GM06990 (cell line): Measurements from ENCODE around the gene TMC1.
"Not testable (repeated sequence)": the region's sequence is repeated elsewhere in the genome, so short reads cannot be mapped to it uniquely, and the experiment has no call there.

Experiments
- DNase-seq: peaks from one replicate; pipeline ENCODE4 v3.0.0-alpha.2; 2011; ENCODE audit not compliant: insufficient read length; ENCODE audit errors: extremely low read depth
- H3K27me3 ChIP-seq: replicated peaks from 2 replicates; pipeline ENCODE4 v1.6.0; 2011; ENCODE audit warnings: low read length; ENCODE audit not compliant: control insufficient read depth, insufficient read depth
- H3K36me3 ChIP-seq: 2 replicates; pipeline ENCODE4 v1.5.1; 2011; ENCODE audit warnings: low read length; ENCODE audit not compliant: control insufficient read depth, insufficient read depth
- H3K4me3 ChIP-seq: replicated peaks from 2 replicates; pipeline ENCODE4 v1.5.1; 2011; ENCODE audit warnings: low read depth, mild to moderate bottlenecking, control low read depth, low read length
- TF ChIP-seq, protein P1 (sequence below): IDR thresholded peaks from 2 replicates; pipeline ENCODE4 v1.5.1; 2011; ENCODE audit warnings: low read length, control low read depth, mild to moderate bottlenecking, inconsistent platforms; ENCODE audit not compliant: insufficient read depth, poor library complexity, severe bottlenecking

Gene TMC1

DNA sequence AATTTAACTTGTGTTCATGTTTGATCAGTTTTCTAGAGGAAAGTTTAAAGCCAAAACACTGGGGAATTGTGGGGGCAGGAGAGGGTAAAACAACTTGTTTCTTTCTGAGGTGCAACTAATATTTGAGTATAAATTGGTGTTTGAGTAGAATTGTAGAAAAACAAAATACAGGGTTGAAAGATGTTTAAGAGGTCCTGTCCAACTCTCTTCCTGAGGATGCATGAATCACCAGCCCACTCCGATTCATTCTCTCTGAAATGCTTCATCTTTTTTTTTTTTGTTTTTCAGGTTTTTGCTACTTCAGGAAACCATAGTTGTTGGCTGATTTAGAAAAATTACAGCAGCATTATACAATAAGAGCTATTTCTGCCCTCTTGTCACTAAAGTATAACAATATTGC lies 42.4 kb upstream of the TMC1 start:
- TF ChIP-seq, protein P1, sequence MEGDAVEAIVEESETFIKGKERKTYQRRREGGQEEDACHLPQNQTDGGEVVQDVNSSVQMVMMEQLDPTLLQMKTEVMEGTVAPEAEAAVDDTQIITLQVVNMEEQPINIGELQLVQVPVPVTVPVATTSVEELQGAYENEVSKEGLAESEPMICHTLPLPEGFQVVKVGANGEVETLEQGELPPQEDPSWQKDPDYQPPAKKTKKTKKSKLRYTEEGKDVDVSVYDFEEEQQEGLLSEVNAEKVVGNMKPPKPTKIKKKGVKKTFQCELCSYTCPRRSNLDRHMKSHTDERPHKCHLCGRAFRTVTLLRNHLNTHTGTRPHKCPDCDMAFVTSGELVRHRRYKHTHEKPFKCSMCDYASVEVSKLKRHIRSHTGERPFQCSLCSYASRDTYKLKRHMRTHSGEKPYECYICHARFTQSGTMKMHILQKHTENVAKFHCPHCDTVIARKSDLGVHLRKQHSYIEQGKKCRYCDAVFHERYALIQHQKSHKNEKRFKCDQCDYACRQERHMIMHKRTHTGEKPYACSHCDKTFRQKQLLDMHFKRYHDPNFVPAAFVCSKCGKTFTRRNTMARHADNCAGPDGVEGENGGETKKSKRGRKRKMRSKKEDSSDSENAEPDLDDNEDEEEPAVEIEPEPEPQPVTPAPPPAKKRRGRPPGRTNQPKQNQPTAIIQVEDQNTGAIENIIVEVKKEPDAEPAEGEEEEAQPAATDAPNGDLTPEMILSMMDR, result no peak
- DNase-seq, result no peak
- Histone ChIP-seq H3K36me3 (no peaks in the 10 kb centered on the region), H3K27me3 (no peaks in the 10 kb centered on the region), H3K4me3 (no peak overlapping the region)

DNA sequence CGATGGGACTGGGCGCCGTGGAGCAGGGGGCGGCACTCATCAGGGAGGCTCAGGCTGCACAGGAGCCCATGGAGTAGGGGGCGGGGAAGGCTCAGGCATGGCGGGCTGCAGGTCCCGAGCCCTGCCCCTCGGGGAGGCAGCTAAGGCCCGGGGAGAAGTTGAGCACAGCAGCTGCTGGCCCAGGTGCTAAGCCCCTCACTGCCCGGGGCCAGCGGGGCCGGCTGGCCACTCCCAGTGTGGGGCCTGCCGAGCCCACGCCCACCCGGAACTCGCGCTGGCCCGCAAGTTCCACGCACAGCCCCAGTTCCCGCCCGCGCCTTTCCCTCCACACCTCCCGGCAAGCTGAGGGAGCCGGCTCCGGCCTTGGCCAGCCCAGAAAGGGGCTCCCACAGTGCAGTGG lies 41.1 kb upstream of the TMC1 start:
- not testable (repeated sequence) for H3K4me3 ChIP-seq, H3K36me3 ChIP-seq, H3K27me3 ChIP-seq, DNase-seq

DNA sequence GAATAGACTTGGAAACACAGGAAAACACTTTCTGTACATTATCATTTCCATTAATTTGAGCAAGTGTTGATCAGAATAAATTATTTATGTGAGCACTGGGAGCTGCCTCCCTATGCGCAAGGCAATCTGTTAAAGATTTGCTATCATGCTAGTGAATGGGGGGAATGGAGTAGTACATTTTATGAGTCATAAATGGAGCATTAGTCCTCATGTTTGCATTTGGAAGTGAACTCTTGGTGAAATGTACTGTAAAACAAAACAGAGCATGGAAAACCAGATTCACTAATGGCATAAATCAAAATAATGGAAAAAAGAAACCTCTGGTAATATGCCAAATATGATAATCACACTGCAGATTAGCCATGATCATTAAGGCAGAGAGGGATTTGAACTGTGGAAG lies 40.5 kb upstream of the TMC1 start:
- Histone ChIP-seq H3K27me3 (no peaks in the 10 kb centered on the region), H3K36me3 (no peaks in the 10 kb centered on the region), H3K4me3 (no peak overlapping the region)
- TF ChIP-seq, protein P1, result no peak
- no peak for DNase-seq

DNA sequence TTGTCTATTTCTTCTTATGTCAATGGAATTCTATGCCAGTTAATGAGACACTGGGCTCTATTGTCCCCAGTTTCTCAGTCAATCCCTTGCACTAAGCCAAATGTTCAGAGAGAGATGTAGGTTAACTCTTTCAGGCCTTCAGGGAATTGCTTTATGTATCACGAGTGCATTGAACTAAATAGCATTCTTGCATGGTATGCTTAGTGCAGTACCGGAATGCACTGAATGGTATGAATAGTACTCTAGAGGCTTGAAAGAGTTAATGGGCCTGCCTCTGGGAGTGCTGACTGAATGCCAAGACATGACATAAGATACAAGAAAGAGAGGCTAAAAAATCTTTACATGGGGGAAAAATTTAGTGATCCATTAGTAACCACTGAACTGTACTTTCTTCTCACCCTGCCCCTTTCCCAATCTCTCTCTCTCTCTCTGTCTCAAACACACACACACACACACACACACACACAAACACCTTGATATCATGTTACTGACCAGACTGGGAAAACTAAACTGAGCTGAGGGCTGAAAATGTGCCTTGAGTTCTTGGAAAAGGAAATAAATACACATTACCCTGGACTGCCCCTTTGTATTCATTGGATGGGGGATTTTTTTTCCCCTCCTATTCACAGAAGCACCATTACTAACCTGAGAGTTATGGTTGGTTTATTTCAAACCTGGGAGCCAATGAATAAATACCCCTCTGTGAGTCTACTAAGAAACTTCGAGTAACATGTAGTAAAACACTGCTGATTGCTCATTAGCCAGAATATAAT lies 35.4 kb upstream of the TMC1 start:
- Histone ChIP-seq H3K27me3 (no peaks in the 10 kb centered on the region), H3K4me3 (no peak overlapping the region), H3K36me3 (no peaks in the 10 kb centered on the region)
- no peak for DNase-seq
- TF ChIP-seq, protein P1, result no peak

DNA sequence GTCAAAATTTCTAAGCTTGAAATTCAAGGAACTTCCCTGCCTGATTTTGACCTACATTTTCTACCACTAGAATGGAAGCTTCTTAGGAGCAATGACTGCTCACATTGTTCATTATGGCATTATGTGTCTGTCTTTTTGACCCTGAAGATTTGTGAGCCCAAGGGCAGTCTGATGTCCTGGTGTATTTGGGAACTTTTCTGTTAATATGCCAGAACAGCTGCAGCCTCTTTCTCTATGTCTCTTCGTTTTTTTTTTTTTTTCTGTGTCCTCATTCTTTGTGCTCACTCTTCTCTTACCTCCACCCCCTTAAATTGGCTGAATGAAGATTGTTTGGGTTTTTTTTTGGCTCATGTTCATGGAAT lies 34.8 kb upstream of the TMC1 start:
- Histone ChIP-seq H3K27me3 (no peaks in the 10 kb centered on the region), H3K36me3 (no peaks in the 10 kb centered on the region), H3K4me3 (no peak overlapping the region)
- no peak for DNase-seq
- TF ChIP-seq, protein P1, result no peak

DNA sequence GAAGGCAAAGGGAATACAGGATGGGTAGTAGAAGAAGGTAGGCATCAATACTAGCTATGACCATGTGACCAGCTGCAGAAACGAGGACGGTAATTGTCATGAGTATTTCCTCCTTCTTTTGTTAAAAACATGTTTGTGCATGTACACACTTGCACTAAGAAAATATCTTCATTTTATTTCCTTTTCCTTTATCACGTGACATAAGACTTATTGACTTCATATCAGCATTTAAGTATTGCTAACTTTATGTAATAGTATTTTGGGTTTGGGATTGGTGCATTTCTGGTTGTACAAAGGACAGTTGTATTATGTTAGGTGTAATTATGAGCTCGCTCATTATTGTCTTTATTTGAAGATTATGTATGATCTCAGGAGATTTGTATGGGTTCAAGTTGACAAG lies 33.7 kb upstream of the TMC1 start:
- not testable (repeated sequence) for H3K27me3 ChIP-seq, H3K4me3 ChIP-seq, H3K36me3 ChIP-seq, DNase-seq

DNA sequence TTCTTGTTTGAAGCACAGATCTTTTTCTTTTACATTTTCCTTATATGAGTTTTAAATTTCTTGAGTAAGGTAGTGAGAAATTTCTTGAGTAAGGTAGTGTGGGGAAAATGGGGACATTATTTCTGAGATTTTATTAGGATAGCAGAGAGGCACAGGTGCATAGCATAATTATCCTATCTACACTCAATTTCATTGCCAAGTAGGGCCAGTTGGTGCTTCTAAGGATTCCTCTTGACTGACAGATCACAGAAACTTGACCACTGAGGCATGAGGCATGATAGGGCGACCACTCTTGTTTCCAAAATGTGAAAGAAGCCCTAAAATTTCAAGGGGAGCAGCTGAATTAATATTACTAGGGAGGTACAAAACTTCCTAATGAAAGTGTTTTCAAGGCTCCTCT lies 31.4 kb upstream of the TMC1 start:
- Histone ChIP-seq H3K27me3 (no peaks in the 10 kb centered on the region), H3K4me3 (no peak overlapping the region), H3K36me3 (no peaks in the 10 kb centered on the region)
- no peak for DNase-seq
- TF ChIP-seq, protein P1, result no peak
